Neural cell (in vitro differentiated cells): ENCODE data around the gene IRAK2.

ENCODE experiments used
- CTCF ChIP-seq: fragments of 450-650 bp; IDR thresholded peaks from 2 replicates; pipeline ENCODE4 v1.5.1; 2014; ENCODE audit warnings: antibody characterized with exemption, mild to moderate bottlenecking, moderate library complexity; ENCODE audit not compliant: poor library complexity, severe bottlenecking
- EP300 ChIP-seq: fragments of 450-650 bp; conservative IDR thresholded peaks from 2 replicates; pipeline ENCODE4 v1.6.1; 2014; ENCODE audit warnings: antibody characterized with exemption, mild to moderate bottlenecking, moderate library complexity; ENCODE audit not compliant: poor library complexity, severe bottlenecking
- EZH2 ChIP-seq: fragments of 200-600, 300-800 bp; shearing (Covaris generic), sonication (generic); IDR thresholded peaks from 2 replicates; pipeline ENCODE4 v1.6.1; 2014; ENCODE audit warnings: antibody characterized with exemption, low read length, borderline replicate concordance, mild to moderate bottlenecking; ENCODE audit not compliant: insufficient read depth, poor library complexity, severe bottlenecking
- MXI1 ChIP-seq: fragments of 450-650 bp; conservative IDR thresholded peaks from 2 replicates; pipeline ENCODE4 v1.6.1; 2014; ENCODE audit warnings: antibody characterized with exemption, mild to moderate bottlenecking; ENCODE audit not compliant: poor library complexity, severe bottlenecking
- POLR2AphosphoS5 ChIP-seq: IDR thresholded peaks from 2 replicates; pipeline ENCODE4 v1.6.1; 2012
- TAF1 ChIP-seq: IDR thresholded peaks from 2 replicates; pipeline ENCODE4 v1.6.1; 2012; ENCODE audit warnings: low read depth

- TF ChIP-seq TAF1 (no peak), MXI1 (no peak), POLR2AphosphoS5 (no peak), CTCF (no peak), EZH2 (no peak), EP300 (no peak)
Measured at GRCh38 chr3:10213156-10213792, 48.6 kb downstream of the IRAK2 start.
